PC-9 (cell line): ENCODE data around the gene FUBP3. TPM values are rescaled to one million over a fixed set of nuclear protein-coding genes. Genes with fewer than 3 reads are reported as not detected.

Source experiments
- BruUV-seq: library from RNA; stranded (reverse); fragments of 400-500 nt; replicated peaks from 2 replicates; lab custom pipeline; 2021; lab: Mats Ljungman, UMichigan
- CTCF ChIA-PET: fragments of 300-600 bp; sonication (Branson Sonifier 250); formaldehyde crosslinking; loops from one replicate; lab custom pipeline; 2022; ENCODE audit warnings: antibody characterized with exemption; lab: Charles Lee
- POLR2A ChIA-PET: fragments of 300-600 bp; sonication (Branson Sonifier 250); formaldehyde crosslinking; loops from one replicate; lab custom pipeline; 2022; ENCODE audit warnings: antibody characterized with exemption; ENCODE audit not compliant: unreplicated experiment; lab: Charles Lee
- DNase-seq, 2 experiments: peaks; one replicate each; pipeline versions ENCODE4 v3.0.0 to v3.0.0-alpha.2; 2015 to 2022; ENCODE audit warnings: mixed read lengths in 1 of 2
- H2AFZ ChIP-seq: fragments of 200-600 bp; sonication (generic); 2 replicates; pipeline ENCODE4 v1.8.1; 2017; ENCODE audit warnings: antibody characterized with exemption
- H3F3A ChIP-seq: fragments of 200-600 bp; sonication (generic); 2 replicates; pipeline ENCODE4 v1.8.1; 2017; ENCODE audit warnings: antibody characterized with exemption, mild to moderate bottlenecking, low read depth; ENCODE audit not compliant: insufficient read depth
- H3K27ac ChIP-seq: fragments of 200-600 bp; sonication (generic); 2 replicates; pipeline ENCODE4 v1.6.1; 2016; ENCODE audit warnings: mixed run types
- H3K27me3 ChIP-seq: fragments of 200-600 bp; sonication (generic); 2 replicates; pipeline ENCODE4 v1.6.1; 2016; ENCODE audit warnings: low read depth, mixed run types; ENCODE audit not compliant: insufficient read depth
- H3K36me3 ChIP-seq: fragments of 200-600 bp; sonication (generic); 2 replicates; pipeline ENCODE4 v1.6.1; 2016; ENCODE audit warnings: low read depth, mixed run types
- H3K4me1 ChIP-seq: fragments of 200-600 bp; sonication (generic); replicated peaks from 2 replicates; pipeline ENCODE4 v1.6.1; 2016; ENCODE audit warnings: mixed run types; ENCODE audit not compliant: insufficient read depth
- H3K4me2 ChIP-seq: fragments of 200-600 bp; sonication (generic); 2 replicates; pipeline ENCODE4 v1.6.1; 2017; ENCODE audit warnings: mixed run types
- H3K4me3 ChIP-seq: fragments of 200-600 bp; sonication (generic); 2 replicates; pipeline ENCODE4 v1.6.1; 2016; ENCODE audit warnings: mixed run types
- H3K79me2 ChIP-seq: fragments of 200-600 bp; sonication (generic); 2 replicates; pipeline ENCODE4 v1.6.1; 2017; ENCODE audit warnings: low read depth, mixed run types
- H3K9me2 ChIP-seq: fragments of 200-600 bp; sonication (generic); 2 replicates; pipeline ENCODE4 v1.8.1; 2017; ENCODE audit warnings: mild to moderate bottlenecking; ENCODE audit not compliant: insufficient read depth
- H3K9me3 ChIP-seq: fragments of 200-600 bp; sonication (generic); 2 replicates; pipeline ENCODE4 v1.8.1; 2016; ENCODE audit warnings: low read depth; ENCODE audit not compliant: insufficient read depth
- H4K20me1 ChIP-seq: fragments of 200-600 bp; sonication (generic); 2 replicates; pipeline ENCODE4 v1.8.1; 2017; ENCODE audit not compliant: insufficient read depth
- CTCF ChIP-seq: fragments of 200-600 bp; sonication (generic); conservative IDR thresholded peaks from 2 replicates; pipeline ENCODE4 v1.6.1; 2017; ENCODE audit warnings: mixed run types, antibody characterized with exemption, mild to moderate bottlenecking, moderate library complexity
- EZH2 ChIP-seq: fragments of 200-600 bp; sonication (generic); IDR thresholded peaks from 2 replicates; pipeline ENCODE4 v1.8.0; 2017; ENCODE audit warnings: antibody characterized with exemption, low read depth
- intact Hi-C: fragments of 100-400 bp; cut with micrococcal nuclease; formaldehyde crosslinking; loops from one replicate; pipeline ENCODE4 v1.10.0; 2022; ENCODE audit not compliant: unreplicated experiment
- total RNA-seq: library from RNA; stranded (reverse); gene quantifications from 2 replicates; pipeline ENCODE4 v1.2.3, GENCODE V29; 2021

Gene FUBP3
- total RNA-seq, 1 experiment from 2014 or later: 75.6 TPM

- Histone ChIP-seq H3F3A (peaks cover 9% of the 10 kb centered on the region; the same call in 1 of the 2 replicates), H3K79me2 (no peaks in the 10 kb centered on the region), H4K20me1 (peaks cover 41% of the 10 kb centered on the region), H3K4me2 (no peak overlapping the region), H3K27ac (no peak overlapping the region), H3K9me2 (no peaks in the 10 kb centered on the region), H3K4me3 (no peak overlapping the region), H3K36me3 (peaks cover 10% of the 10 kb centered on the region; the same call in 1 of the 2 replicates), H3K9me3 (no peaks in the 10 kb centered on the region), H2AFZ (no peak overlapping the region), H3K4me1 (no peaks in the 10 kb centered on the region), H3K27me3 (no peaks in the 10 kb centered on the region)
- BruUV-seq: no TSS peak
- POLR2A ChIA-PET: interaction anchor here (0.6 kb wide), 1 partner anchor 232 kb away, joined by 6 read pairs; no protein-coding TSS in a partner anchor
- intact Hi-C loops: no loop called here
- TF ChIP-seq CTCF (no peak), EZH2 (no peak)
- DNase-seq: no peak
- CTCF ChIA-PET: no interaction called here
These were observed 29.3 kb downstream of the FUBP3 start for GRCh38 chr9:130608554-130609134.

- intact Hi-C loops: no loop called here
- H3K9me3 ChIP-seq: no peaks in the 10 kb centered on the region
- H3K27ac ChIP-seq: no peak overlapping the region
- no peak overlapping the region for H2AFZ ChIP-seq
- H3K4me3 ChIP-seq: no peak overlapping the region
- H3K4me2 ChIP-seq: no peak overlapping the region
- no peaks in the 10 kb centered on the region for H3K27me3 ChIP-seq
- TF ChIP-seq EZH2 (no peak), CTCF (no peak)
- DNase-seq: no peak
- peaks cover 9% of the 10 kb centered on the region; the same call in 1 of the 2 replicates for H3F3A ChIP-seq
- H3K9me2 ChIP-seq: no peaks in the 10 kb centered on the region
- BruUV-seq: no TSS peak
- ChIA-PET CTCF (no interaction called here), POLR2A (no interaction called here)
- H3K36me3 ChIP-seq: peaks cover 16% of the 10 kb centered on the region; the same call in 1 of the 2 replicates
- no peaks in the 10 kb centered on the region for H3K79me2 ChIP-seq
- no peaks in the 10 kb centered on the region for H3K4me1 ChIP-seq
- peaks cover 38% of the 10 kb centered on the region for H4K20me1 ChIP-seq
These were observed 29.8 kb downstream of the FUBP3 start for GRCh38 chr9:130609163-130609562.

- no peak for TF ChIP-seq CTCF
- no peak for TF ChIP-seq EZH2
- Histone ChIP-seq H4K20me1 (peaks cover 38% of the 10 kb centered on the region), H3K36me3 (peaks cover 23% of the 10 kb centered on the region; the same call in 1 of the 2 replicates), H3K4me3 (no peak overlapping the region), H3K4me2 (no peak overlapping the region), H3K9me3 (no peaks in the 10 kb centered on the region), H2AFZ (no peak overlapping the region), H3K27me3 (no peaks in the 10 kb centered on the region), H3K9me2 (no peaks in the 10 kb centered on the region), H3K27ac (no peak overlapping the region), H3K79me2 (no peaks in the 10 kb centered on the region), H3K4me1 (no peaks in the 10 kb centered on the region), H3F3A (peaks cover 9% of the 10 kb centered on the region; the same call in 1 of the 2 replicates)
- ChIA-PET POLR2A (no interaction called here), CTCF (no interaction called here)
- DNase-seq: no peak
- no TSS peak for BruUV-seq
- intact Hi-C loops: no loop called here
These were observed 31.7 kb downstream of the FUBP3 start for GRCh38 chr9:130610862-130611707.
